ENCODE results near the gene VPS13A.

VPS13A gene

GRCh38 chr9:77271023-77271690 is 93.8 kb downstream of the VPS13A start:
- H3K9me3 ChIP-seq (ENCODE audit: control insufficient read depth, insufficient read depth, low read depth, low read length): no peaks in the 10 kb centered on the region
- ChIA-PET POLR2A (interaction anchor here (0.5 kb wide), 1 partner anchor 455 kb away, joined by 3 read pairs; no protein-coding TSS in a partner anchor), CTCF (interaction anchor here (1.0 kb wide), 1 partner anchor 21 kb away, joined by 4 read pairs; no protein-coding TSS in a partner anchor)
- H3K27ac ChIP-seq (ENCODE audit: extremely low read depth, low read depth, low read length): no peak overlapping the region
- peaks cover 0 to 3% of the 10 kb centered on the region in 2 experiments; a peak in 1 of 3 replicates for H3K36me3 ChIP-seq (ENCODE audit: control insufficient read depth in 2 of 2, insufficient read depth in 1 of 2, low read length in 2 of 2)
- TF ChIP-seq YY1 (tag by site-specific recombination; IDR thresholded peaks at IDR 0.05) (no peak), KLF16 (tag by site-specific recombination; IDR thresholded peaks at IDR 0.05) (no peak), ZNF335 (tag by site-specific recombination; conservative IDR thresholded peaks at IDR 0.05) (no peak), ZIC2 (tag by site-specific recombination; IDR thresholded peaks at IDR 0.05) (no peak), ZNF830 (tag by site-specific recombination; IDR thresholded peaks at IDR 0.05; ENCODE audit: low read depth) (no peak), GLI2 (tag by site-specific recombination; IDR thresholded peaks at IDR 0.05; ENCODE audit: borderline replicate concordance, low read depth) (no peak), RBAK (tag by site-specific recombination; IDR thresholded peaks at IDR 0.05) (no peak), ZNF112 (tag by site-specific recombination; IDR thresholded peaks at IDR 0.05) (no peak), ZNF416 (tag by site-specific recombination; IDR thresholded peaks at IDR 0.05) (no peak), ZNF433 (tag by site-specific recombination; IDR thresholded peaks at IDR 0.05; ENCODE audit: low read depth) (no peak), ZSCAN4 (tag by site-specific recombination; IDR thresholded peaks at IDR 0.05) (no peak), ZNF202 (tag by site-specific recombination; IDR thresholded peaks at IDR 0.05; ENCODE audit: borderline replicate concordance) (no peak), ZBTB6 (tag by site-specific recombination; IDR thresholded peaks at IDR 0.05) (no peak), ZNF600 (tag by site-specific recombination; IDR thresholded peaks at IDR 0.05) (no peak), KLF7 (tag by site-specific recombination; IDR thresholded peaks at IDR 0.05; ENCODE audit: borderline replicate concordance) (no peak), ZNF214 (tag by site-specific recombination; IDR thresholded peaks at IDR 0.05; ENCODE audit: borderline replicate concordance) (no peak), INSM2 (tag by site-specific recombination; IDR thresholded peaks at IDR 0.05) (no peak), ZNF398 (tag by site-specific recombination; IDR thresholded peaks at IDR 0.05) (no peak), ZNF18 (tag by site-specific recombination; IDR thresholded peaks at IDR 0.05) (no peak), TRIM28 (IDR thresholded peaks at IDR 0.05; ENCODE audit: borderline replicate concordance, low read length) (no peak)
- H3K4me3 ChIP-seq (ENCODE audit: low read depth, low read length): no peak overlapping the region
- no peaks in the 10 kb centered on the region for H3K4me1 ChIP-seq (ENCODE audit: control insufficient read depth, insufficient read depth, low read length)

Data from HEK293 (cell line).